GM18499 (cell line): Measurements from ENCODE around the gene FFAR3.
"Not testable (repeated sequence)": the region's sequence is repeated elsewhere in the genome, so short reads cannot be mapped to it uniquely, and the experiment has no call there.

Source experiments
- ATAC-seq: cut with Tn5 transposase; IDR thresholded peaks from one replicate; pipeline ENCODE4 v1.9.1; 2021; ENCODE audit warnings: moderate number of reproducible peaks; ENCODE audit not compliant: insufficient read depth, unreplicated experiment

Gene FFAR3

DNA sequence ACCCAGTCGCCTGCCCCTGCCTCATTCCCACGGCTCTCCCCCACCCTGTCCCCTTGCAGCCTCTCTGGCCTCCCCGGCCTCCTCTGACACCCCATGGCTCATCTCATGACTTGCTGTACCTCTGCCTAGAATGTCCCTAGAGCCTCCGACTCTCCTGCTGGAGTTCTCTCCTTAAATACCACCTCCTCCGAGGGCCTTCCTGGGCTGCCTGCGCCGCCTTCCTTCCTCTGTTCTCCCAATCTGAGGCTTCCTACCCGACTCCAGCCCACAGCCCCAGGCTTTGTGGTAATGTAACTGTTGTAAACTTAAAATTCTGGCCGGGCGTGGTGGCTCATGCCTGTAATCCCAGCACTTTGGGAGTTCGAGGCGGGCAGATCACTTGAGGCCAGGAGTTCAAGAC, 40.3 kb downstream of the FFAR3 start:
- no peak for ATAC-seq

GRCh38 chr19:35399231-35399630, 41.0 kb downstream of the FFAR3 start:
- ATAC-seq, result no peak

- no peak for ATAC-seq
Measured at GRCh38 chr19:35399948-35400772, 41.9 kb downstream of the FFAR3 start.

GRCh38 chr19:35400773-35401100, 42.5 kb downstream of the FFAR3 start:
- ATAC-seq, result no peak

DNA sequence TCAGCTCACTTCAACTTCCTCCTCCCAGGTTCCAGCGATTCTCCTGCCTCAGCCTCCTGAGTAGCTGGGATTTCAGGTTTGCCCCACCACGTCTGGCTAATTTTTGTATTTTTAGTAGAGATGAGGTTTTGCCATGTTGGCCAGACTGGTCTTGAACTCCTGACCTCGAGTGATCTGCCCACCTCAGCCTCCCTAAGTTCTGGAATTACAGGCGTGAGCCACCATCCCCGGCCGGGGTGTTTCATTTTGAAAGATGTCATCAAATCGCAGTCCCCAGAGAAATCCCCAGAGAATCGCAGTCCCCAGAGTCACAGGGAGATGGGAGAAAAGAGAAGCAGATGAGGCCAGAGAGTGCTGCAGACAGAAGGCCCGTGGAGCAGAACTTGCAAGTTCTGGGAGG, 43.2 kb downstream of the FFAR3 start:
- not testable (repeated sequence) for ATAC-seq

GRCh38 chr19:35403116-35403760, 45.0 kb downstream of the FFAR3 start:
- no peak for ATAC-seq

DNA sequence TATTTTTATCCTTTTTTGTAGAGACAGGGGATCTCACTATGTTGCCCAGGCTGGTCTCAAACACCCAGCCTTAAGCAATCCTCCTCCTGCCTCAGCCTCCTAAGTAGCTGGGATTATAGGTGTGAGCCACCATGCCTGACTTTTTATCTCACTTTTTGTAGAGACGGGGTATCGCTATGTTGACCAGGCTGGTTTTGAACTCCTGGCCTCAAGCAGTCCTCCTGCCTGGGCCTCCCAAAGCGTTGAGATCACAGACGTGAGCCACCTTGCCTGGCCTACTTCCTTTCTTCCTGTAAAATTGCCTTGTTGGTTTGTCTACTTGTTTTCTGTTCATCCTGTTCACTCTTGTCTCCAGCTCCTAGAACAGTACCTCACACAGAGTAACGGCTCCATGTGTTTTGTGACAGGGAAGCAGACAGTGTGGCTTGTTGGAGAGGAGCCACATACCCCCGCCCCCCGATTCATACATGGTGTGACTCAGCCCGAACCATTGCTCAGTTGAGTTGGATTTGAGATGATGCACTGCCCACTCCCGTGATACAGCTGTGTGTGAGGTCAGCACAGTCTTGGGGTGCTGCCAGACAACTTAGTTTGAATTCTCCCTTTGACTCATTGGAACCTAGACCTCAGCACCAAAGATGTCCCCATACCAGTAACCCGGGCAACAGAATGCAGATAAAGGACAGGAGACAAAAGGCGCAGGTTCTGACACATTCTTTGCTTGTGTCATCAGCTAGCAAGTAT, 46.8 kb downstream of the FFAR3 start:
- no peak for ATAC-seq

GRCh38 chr19:35407619-35408018, 49.4 kb downstream of the FFAR3 start:
- ATAC-seq, result no peak

DNA sequence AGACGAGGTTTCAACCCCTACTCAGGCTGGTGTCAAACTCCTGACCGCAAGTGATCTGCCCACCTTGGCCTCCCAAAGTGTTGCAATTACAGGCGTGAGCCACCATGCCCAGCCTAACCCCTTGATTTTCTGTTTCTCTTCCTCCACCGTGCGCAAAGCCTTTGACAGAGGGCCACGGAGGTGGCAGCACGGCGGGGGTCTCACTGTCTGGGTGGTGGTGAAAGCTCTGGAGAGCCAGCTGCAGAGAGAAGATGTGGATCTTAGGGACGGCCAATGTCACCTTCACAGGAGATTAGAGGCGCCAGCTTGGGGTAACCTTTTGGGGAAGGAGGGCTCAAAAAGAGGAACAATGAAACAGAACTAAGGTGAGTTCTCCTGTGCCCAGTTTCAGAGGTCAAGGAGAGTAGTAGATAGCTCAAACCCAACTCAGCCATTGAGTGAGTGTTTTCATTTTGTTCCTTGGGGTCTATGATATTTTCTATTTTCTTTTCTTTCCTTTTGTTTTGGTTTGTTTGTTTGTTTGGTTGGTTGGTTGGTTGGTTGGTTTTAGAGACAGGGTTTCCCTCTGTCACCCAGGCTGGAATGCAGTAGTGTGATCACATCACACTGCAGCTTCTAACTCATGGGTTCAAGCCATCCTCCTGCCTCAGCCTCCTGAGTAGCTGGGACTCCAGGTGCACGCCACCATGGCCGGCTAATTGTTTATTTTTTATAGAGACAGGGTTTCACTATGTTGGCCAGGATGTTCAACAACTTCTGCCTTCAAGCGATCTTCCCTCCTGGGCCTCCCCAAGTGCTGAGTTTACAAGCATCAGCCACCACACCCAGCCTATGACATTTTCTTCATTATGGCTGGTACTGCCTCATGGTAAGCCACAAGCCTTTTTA, 50.3 kb downstream of the FFAR3 start:
- no peak for ATAC-seq

- no peak for ATAC-seq
Measured at GRCh38 chr19:35409191-35409590, 50.9 kb downstream of the FFAR3 start.
